ENCODE measurements around the gene MGAT5.

Gene MGAT5

GRCh38 chr2:134206031-134206430, 47.8 kb upstream of the MGAT5 start (continued):
- TF ChIP-seq PATZ1 (CRISPR knock-in tag; IDR thresholded peaks at IDR 0.05; ENCODE audit: borderline replicate concordance) (no peak), ISL1 (CRISPR knock-in tag; IDR thresholded peaks at IDR 0.05) (no peak), PPARA (CRISPR knock-in tag; IDR thresholded peaks at IDR 0.05; ENCODE audit: borderline replicate concordance) (no peak), TCF4 (CRISPR knock-in tag; IDR thresholded peaks at IDR 0.05; ENCODE audit: borderline replicate concordance) (no peak)

DNA sequence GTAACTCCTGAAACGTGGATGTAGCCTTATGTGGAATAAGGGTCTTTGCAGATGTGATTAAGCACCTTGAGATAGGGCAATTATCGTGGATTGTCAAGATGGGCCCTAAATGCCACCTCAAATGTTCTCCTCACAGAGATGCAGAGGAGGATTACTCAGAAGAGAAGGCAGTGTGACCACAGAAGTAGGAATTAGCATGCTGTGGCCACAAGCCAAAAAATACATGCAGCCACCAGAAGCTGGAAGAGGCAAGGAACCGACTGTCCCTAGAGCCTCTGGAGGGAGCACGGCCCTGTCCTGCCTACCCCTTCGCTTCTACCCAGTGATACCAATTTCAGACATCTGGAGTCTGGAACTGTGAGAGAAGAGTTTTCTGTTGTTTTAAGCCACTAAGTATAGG, 47.3 kb upstream of the MGAT5 start:
- ATAC-seq: peak; percentile 49
- TF ChIP-seq PPARA (CRISPR knock-in tag; IDR thresholded peaks at IDR 0.05; ENCODE audit: borderline replicate concordance) (no peak), TOX (CRISPR knock-in tag; IDR thresholded peaks at IDR 0.05; ENCODE audit: borderline replicate concordance) (no peak), ZFP3 (CRISPR knock-in tag; IDR thresholded peaks at IDR 0.05) (no peak), CSRNP3 (CRISPR knock-in tag; IDR thresholded peaks at IDR 0.05) (no peak), ARNTL (CRISPR knock-in tag; IDR thresholded peaks at IDR 0.05; ENCODE audit: borderline replicate concordance, low read depth) (no peak), ZNF70 (CRISPR knock-in tag; IDR thresholded peaks at IDR 0.05) (no peak), ZNF565 (CRISPR knock-in tag; conservative IDR thresholded peaks at IDR 0.05; ENCODE audit: low read depth) (no peak)
- TF ChIP-seq, protein P1, sequence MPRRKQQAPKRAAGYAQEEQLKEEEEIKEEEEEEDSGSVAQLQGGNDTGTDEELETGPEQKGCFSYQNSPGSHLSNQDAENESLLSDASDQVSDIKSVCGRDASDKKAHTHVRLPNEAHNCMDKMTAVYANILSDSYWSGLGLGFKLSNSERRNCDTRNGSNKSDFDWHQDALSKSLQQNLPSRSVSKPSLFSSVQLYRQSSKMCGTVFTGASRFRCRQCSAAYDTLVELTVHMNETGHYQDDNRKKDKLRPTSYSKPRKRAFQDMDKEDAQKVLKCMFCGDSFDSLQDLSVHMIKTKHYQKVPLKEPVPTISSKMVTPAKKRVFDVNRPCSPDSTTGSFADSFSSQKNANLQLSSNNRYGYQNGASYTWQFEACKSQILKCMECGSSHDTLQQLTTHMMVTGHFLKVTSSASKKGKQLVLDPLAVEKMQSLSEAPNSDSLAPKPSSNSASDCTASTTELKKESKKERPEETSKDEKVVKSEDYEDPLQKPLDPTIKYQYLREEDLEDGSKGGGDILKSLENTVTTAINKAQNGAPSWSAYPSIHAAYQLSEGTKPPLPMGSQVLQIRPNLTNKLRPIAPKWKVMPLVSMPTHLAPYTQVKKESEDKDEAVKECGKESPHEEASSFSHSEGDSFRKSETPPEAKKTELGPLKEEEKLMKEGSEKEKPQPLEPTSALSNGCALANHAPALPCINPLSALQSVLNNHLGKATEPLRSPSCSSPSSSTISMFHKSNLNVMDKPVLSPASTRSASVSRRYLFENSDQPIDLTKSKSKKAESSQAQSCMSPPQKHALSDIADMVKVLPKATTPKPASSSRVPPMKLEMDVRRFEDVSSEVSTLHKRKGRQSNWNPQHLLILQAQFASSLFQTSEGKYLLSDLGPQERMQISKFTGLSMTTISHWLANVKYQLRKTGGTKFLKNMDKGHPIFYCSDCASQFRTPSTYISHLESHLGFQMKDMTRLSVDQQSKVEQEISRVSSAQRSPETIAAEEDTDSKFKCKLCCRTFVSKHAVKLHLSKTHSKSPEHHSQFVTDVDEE (CRISPR knock-in tag; IDR thresholded peaks at IDR 0.05): no peak

DNA sequence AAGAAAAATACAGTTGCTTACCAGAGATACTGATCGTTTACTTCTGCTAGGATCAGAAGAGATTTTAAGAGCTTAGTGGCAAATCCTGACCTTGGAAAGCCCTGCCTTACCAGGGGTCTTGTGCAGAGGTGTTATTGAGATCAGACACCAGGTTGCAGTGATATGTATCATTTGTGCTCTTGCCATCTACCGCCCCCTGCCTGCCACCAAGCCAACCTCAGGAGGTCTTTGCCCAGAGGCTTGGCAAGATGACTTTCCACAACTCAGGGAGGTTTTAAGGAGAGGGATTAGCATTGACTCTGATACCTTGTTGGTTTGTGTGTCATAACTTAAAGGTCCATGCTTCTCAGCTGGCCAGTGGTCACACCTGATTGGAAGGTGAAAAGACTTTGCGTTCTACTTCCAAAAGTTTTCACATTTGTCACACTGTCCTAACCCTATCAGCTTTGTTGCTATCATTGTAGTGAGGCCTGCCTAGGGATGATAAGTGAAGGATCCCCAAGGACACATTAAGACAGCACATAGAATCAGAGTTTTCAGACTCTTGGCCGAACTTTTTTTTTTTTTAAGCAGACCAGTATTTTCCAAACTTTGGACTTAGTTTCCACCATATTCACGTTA, 46.2 kb upstream of the MGAT5 start:
- ATAC-seq: peak; percentile 100
- TF ChIP-seq ZNF70 (CRISPR knock-in tag; IDR thresholded peaks at IDR 0.05) (no peak), TCF4 (CRISPR knock-in tag; IDR thresholded peaks at IDR 0.05; ENCODE audit: borderline replicate concordance) (no peak), ISL1 (CRISPR knock-in tag; IDR thresholded peaks at IDR 0.05) (no peak), SNAI2 (CRISPR knock-in tag; IDR thresholded peaks at IDR 0.05) (no peak), TOX (CRISPR knock-in tag; IDR thresholded peaks at IDR 0.05; ENCODE audit: borderline replicate concordance) (no peak), ZFP30 (CRISPR knock-in tag; IDR thresholded peaks at IDR 0.05) (no peak), OSR1 (CRISPR knock-in tag; IDR thresholded peaks at IDR 0.05) (no peak), BACH2 (CRISPR knock-in tag; IDR thresholded peaks at IDR 0.05; ENCODE audit: borderline replicate concordance) (no peak), ARNTL (CRISPR knock-in tag; IDR thresholded peaks at IDR 0.05; ENCODE audit: borderline replicate concordance, low read depth) (no peak), CSRNP3 (CRISPR knock-in tag; IDR thresholded peaks at IDR 0.05) (no peak), CSDC2 (CRISPR knock-in tag; IDR thresholded peaks at IDR 0.05) (no peak), ZFP3 (CRISPR knock-in tag; IDR thresholded peaks at IDR 0.05) (no peak)
- TF ChIP-seq, protein P2, sequence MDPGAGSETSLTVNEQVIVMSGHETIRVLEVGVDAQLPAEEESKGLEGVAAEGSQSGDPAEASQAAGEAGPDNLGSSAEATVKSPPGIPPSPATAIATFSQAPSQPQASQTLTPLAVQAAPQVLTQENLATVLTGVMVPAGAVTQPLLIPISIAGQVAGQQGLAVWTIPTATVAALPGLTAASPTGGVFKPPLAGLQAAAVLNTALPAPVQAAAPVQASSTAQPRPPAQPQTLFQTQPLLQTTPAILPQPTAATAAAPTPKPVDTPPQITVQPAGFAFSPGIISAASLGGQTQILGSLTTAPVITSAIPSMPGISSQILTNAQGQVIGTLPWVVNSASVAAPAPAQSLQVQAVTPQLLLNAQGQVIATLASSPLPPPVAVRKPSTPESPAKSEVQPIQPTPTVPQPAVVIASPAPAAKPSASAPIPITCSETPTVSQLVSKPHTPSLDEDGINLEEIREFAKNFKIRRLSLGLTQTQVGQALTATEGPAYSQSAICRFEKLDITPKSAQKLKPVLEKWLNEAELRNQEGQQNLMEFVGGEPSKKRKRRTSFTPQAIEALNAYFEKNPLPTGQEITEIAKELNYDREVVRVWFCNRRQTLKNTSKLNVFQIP (CRISPR knock-in tag; IDR thresholded peaks at IDR 0.05; ENCODE audit: borderline replicate concordance, low read depth): no peak

DNA sequence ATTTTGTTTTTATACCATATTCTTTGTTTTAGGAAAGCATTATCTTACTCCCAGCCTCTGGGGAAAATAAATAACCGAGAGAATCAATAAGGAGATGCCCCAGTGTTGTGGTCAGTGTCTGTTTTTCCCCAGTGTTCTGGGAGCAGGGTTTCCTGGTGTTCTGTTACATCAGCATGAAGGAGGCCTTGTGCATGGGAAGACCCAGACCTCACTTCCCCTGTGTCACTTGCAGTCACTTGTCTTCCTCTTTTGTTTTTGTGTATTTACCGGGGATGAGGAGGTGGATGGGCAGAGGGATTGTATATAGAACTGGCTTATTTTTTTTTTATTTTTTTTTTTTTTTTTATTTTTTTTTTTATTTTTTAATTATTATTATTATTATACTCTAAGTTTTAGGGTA, 45.0 kb upstream of the MGAT5 start:
- TF ChIP-seq ZNF8 (CRISPR knock-in tag; IDR thresholded peaks at IDR 0.05) (no peak), ESRRG (CRISPR knock-in tag; IDR thresholded peaks at IDR 0.05) (no peak), ZC3H10 (CRISPR knock-in tag; IDR thresholded peaks at IDR 0.05) (no peak), PPARA (CRISPR knock-in tag; IDR thresholded peaks at IDR 0.05; ENCODE audit: borderline replicate concordance) (no peak), ZNF70 (CRISPR knock-in tag; IDR thresholded peaks at IDR 0.05) (no peak)
- ATAC-seq: no peak
